ENCODE data around the gene ENDOD1. TPM values are rescaled to one million over a fixed set of nuclear protein-coding genes. Genes with fewer than 3 reads are reported as not detected.

Gene ENDOD1
- total RNA-seq, 1 experiment from 2014 or later: 28.2 TPM

- in situ Hi-C loops (cut with HindIII; ENCODE audit: low pct_unique_long_range_greater_than_20kb, low sequenced_read_pairs) (no loop called here), intact Hi-C loops (cut with micrococcal nuclease; ENCODE audit: unreplicated experiment) (loop anchor here (10.0 kb wide), 1 partner anchor 178 kb away; the partner anchor contains the start of genes CWC15 and KDM4D)
- Histone ChIP-seq H3K4me3 (ENCODE audit: low read depth in 2 of 2, low read length in 2 of 2) (peak overlapping the region; percentile 29 to 51), H3K27me3 (ENCODE audit: control insufficient read depth, insufficient read depth, low read length) (no peaks in the 10 kb centered on the region), H3K27ac (ENCODE audit: low read length) (no peak overlapping the region), H3K4me1 (ENCODE audit: control insufficient read depth, insufficient read depth, low read length) (peaks cover 11% of the 10 kb centered on the region), H3K36me3 (ENCODE audit: control insufficient read depth, insufficient read depth, low read length) (no peaks in the 10 kb centered on the region), H3K9me3 (ENCODE audit: control insufficient read depth, insufficient read depth, low read depth, low read length) (no peaks in the 10 kb centered on the region)
- DNase-seq (ENCODE audit: low read depth, low spot score) (no peak), ATAC-seq (no peak)
- BruUV-seq (replicated peaks): no TSS peak
- TF ChIP-seq POLR2AphosphoS5 (IDR thresholded peaks at IDR 0.05; ENCODE audit: low read depth, low read length) (no peak), REST (IDR thresholded peaks at IDR 0.05; ENCODE audit: insufficient read depth in 1 of 2, low read depth in 2 of 2, low read length in 1 of 2) (no peak), SIN3A (IDR thresholded peaks at IDR 0.05; ENCODE audit: borderline replicate concordance, insufficient read depth, low read depth, low read length) (no peak), TCF7L2 (IDR thresholded peaks at IDR 0.05; ENCODE audit: low read depth, low read length) (no peak)
- TF ChIP-seq, protein P1, sequence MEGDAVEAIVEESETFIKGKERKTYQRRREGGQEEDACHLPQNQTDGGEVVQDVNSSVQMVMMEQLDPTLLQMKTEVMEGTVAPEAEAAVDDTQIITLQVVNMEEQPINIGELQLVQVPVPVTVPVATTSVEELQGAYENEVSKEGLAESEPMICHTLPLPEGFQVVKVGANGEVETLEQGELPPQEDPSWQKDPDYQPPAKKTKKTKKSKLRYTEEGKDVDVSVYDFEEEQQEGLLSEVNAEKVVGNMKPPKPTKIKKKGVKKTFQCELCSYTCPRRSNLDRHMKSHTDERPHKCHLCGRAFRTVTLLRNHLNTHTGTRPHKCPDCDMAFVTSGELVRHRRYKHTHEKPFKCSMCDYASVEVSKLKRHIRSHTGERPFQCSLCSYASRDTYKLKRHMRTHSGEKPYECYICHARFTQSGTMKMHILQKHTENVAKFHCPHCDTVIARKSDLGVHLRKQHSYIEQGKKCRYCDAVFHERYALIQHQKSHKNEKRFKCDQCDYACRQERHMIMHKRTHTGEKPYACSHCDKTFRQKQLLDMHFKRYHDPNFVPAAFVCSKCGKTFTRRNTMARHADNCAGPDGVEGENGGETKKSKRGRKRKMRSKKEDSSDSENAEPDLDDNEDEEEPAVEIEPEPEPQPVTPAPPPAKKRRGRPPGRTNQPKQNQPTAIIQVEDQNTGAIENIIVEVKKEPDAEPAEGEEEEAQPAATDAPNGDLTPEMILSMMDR (IDR thresholded peaks at IDR 0.05): no peak
- CTCF ChIA-PET: interaction anchor here (0.7 to 2.5 kb wide), 4 partner anchors 10 to 1190 kb away, joined by 5 to 9 read pairs (median 6); partner anchors contain the start of gene MAML2
- POLR2A ChIA-PET: no interaction called here
Observed at GRCh38 chr11:95152876-95153856, 63.5 kb downstream of the ENDOD1 start.

DNA sequence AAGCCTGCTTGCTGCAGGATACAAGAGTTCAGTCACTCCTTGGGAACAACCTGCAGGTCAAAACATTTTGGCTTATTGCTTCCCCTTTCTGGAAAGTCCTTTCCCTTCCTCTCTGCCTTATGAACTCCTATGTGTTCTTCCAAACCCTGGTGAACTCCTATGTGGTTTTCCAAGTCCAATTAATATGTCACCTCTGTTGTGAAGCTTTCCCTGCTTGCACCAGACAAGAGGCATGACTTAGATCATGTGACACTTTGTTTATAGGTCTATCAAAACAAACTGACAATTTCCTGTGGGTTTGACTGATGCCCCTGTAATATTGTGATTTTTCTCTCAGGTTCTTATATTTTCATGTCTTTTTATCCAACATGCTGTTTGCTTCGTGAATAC is 64.2 kb downstream of the ENDOD1 start:
- CTCF ChIA-PET: interaction anchor here (0.5 to 2.5 kb wide), 4 partner anchors 13 to 585 kb away, joined by 3 to 9 read pairs (median 4); no protein-coding TSS in a partner anchor
- H3K4me1 ChIP-seq (ENCODE audit: control insufficient read depth, insufficient read depth, low read length): peaks cover 11% of the 10 kb centered on the region
- POLR2A ChIA-PET: no interaction called here
- intact Hi-C loops (cut with micrococcal nuclease; ENCODE audit: unreplicated experiment) (loop anchor here (1.0 to 10.0 kb wide), 2 partner anchors 179 to 610 kb away; partner anchors contain the start of genes CWC15 and KDM4D), in situ Hi-C loops (cut with HindIII; ENCODE audit: low pct_unique_long_range_greater_than_20kb, low sequenced_read_pairs) (no loop called here)
- no peak for ATAC-seq
- no peaks in the 10 kb centered on the region for H3K36me3 ChIP-seq (ENCODE audit: control insufficient read depth, insufficient read depth, low read length)
- no peak overlapping the region for H3K27ac ChIP-seq (ENCODE audit: low read length)
- no peaks in the 10 kb centered on the region for H3K27me3 ChIP-seq (ENCODE audit: control insufficient read depth, insufficient read depth, low read length)
- no peak for DNase-seq (ENCODE audit: low read depth, low spot score)
- no peak for TF ChIP-seq REST (IDR thresholded peaks at IDR 0.05; ENCODE audit: insufficient read depth in 1 of 2, low read depth in 2 of 2, low read length in 1 of 2)
- no peak for TF ChIP-seq SIN3A (IDR thresholded peaks at IDR 0.05; ENCODE audit: borderline replicate concordance, insufficient read depth, low read depth, low read length)
- no peak for TF ChIP-seq TCF7L2 (IDR thresholded peaks at IDR 0.05; ENCODE audit: low read depth, low read length)
- TF ChIP-seq POLR2AphosphoS5 (IDR thresholded peaks at IDR 0.05; ENCODE audit: low read depth, low read length): no peak
- TF ChIP-seq, protein P1 (IDR thresholded peaks at IDR 0.05): no peak
- BruUV-seq (replicated peaks): no TSS peak
- H3K9me3 ChIP-seq (ENCODE audit: control insufficient read depth, insufficient read depth, low read depth, low read length): no peaks in the 10 kb centered on the region
- H3K4me3 ChIP-seq (ENCODE audit: low read depth in 2 of 2, low read length in 2 of 2): no peak overlapping the region
